GM10847 (cell line): ENCODE measurements around the gene COPS6.

Experiments used
- POLR2A ChIP-seq: IDR thresholded peaks from 2 replicates; pipeline ENCODE4 v1.6.1; 2011; ENCODE audit not compliant: insufficient read length; ENCODE audit errors: extremely low read depth

The COPS6 gene

DNA sequence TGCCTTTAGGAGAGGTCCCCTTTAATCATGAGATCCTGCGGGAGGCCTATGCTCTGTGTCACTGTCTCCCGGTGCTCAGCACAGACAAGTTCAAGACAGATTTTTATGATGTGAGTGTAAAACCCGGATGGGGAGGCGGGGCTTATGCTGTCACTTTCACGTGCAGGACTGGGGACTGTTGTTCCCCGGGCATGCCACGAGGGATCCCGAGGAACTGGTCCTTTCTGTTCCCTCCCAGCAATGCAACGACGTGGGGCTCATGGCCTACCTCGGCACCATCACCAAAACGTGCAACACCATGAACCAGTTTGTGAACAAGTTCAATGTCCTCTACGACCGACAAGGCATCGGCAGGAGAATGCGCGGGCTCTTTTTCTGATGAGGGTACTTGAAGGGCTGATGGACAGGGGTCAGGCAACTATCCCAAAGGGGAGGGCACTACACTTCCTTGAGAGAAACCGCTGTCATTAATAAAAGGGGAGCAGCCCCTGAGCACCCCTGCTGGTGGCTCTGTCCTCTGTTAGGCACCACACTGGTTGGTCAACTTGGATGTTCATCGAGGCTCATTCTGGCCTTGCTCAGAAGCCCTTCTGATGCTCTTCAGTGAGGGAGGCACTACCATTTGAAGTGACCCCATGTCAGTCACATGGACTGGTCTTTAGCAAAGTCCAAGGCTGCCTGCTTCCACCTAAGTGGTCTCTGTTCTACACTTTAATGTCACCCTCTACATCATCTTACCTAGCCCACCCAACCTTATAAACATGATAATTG is 2.8 kb downstream of the COPS6 start:
- TF ChIP-seq POLR2A, result no peak

DNA sequence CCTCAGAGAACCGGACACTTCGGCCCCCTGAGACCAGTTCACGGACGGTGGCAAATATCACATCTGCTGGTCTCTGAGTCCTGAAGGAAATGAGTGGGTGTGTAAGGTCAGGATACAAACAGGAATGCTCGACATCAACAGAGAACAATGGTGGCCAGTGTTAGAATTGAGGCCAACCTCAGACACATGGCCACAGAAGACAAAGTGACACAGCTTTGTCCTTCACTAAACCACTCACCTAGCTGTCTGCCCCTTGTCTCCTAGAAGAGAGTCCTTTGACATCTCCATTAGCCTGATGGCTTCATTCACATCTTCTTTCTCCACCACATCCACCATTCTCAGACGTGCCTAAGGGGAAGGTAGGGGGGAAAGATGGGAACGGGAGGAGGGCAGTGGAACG is 4.3 kb downstream of the COPS6 start:
- no peak for TF ChIP-seq POLR2A

DNA sequence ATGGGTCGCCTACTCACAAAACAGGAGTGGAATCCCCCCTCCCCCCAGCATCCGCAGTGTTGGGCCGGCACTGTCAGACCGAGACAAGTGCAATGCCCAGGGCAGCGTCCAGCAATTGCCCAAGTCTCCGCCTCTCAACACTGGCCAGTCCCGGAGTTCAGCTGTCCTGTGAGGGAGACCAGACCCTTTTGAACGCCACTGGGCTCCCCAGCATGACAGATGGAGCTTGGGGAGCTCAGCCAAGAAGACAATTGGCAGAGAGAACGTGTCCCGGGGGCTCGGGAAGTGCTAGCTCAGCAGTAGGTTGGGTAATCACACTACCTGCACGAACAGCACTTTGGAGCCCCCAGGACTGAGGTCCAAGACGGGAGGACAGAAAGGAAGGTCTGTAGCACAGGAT is 4.7 kb downstream of the COPS6 start:
- TF ChIP-seq POLR2A, result no peak

DNA sequence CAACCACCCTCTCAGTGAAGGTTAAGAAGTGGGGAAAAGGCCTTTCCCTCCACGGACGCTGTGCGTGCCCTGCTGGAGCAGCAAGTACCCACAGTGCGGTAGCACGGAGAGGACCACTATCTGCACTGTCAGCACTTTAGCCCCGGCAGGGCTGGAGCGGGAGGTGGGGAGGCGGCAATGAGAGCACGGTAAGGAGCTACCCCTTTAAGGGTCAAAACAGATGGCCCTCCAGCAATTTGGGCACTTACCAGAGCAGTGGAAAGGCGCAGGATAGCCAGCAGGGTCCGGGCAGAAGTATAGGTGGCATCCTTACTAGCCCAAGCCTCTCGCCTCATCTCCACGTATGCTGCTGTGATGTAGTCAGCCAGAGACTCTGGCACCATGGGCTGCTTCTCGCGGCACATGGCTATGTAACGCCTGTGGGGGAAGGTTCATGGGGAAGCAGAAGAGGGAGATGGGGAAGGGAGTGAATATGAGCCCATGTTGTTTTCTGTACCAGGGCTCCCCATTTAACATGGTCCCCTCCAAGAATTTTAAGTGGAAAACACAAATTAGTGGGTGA is 5.2 kb downstream of the COPS6 start:
- no peak for TF ChIP-seq POLR2A

DNA sequence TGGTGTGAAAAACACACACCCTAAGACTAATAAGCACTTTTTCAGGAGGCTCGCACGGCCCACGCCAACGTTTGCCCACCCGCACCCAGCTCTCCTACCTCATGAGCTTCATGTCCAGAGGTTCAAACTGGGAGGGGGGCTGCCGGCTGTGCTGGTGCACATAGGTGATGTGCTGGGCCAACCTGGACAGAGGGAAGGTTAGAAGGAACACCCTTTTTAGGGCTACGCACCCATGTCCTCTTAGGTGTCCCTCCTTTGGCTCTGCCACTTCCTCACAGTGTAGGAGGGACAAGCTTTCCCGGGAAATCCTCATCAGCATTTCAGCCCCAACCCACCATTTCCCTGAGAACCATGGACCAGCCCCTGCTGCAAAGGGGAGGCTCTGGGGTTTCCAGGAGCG is 6.5 kb downstream of the COPS6 start:
- no peak for TF ChIP-seq POLR2A

DNA sequence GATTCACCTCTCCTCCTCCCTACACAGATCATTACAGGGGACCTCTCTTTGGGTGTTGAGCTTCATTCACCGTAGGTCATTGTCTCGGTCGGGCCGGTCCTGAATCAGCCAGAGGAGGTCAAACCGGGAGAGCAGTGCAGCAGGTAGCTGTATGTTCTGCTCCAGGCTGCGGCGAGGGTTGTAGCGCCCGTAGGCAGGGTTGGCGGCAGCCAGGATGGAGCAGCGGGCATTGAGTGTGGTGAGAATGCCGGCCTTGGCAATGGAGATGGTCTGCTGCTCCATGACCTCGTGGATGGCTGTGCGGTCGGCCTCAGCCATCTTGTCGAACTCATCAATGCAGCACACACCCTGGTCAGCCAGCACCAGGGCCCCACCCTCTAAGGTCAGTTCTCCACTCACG is 6.9 kb downstream of the COPS6 start:
- TF ChIP-seq POLR2A, result no peak

DNA sequence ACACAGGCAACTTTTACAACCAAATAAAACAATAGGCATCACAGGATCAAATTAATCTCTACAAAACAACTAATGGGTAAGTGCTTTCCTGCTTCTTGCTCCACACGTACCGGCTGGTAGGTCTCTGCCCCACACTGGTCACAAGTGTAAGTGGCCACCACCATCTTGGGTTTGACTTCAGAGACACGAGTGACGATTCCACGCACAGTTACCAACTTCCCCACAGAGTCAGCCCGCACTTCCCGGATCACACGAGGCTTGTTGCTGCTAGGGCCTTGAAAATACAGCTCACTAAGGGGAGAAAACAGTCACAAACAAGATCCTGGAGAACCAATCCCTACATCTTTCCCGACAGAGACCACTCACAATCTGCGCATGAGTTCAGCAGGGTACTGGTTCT is 10.1 kb downstream of the COPS6 start:
- TF ChIP-seq POLR2A, result no peak

DNA sequence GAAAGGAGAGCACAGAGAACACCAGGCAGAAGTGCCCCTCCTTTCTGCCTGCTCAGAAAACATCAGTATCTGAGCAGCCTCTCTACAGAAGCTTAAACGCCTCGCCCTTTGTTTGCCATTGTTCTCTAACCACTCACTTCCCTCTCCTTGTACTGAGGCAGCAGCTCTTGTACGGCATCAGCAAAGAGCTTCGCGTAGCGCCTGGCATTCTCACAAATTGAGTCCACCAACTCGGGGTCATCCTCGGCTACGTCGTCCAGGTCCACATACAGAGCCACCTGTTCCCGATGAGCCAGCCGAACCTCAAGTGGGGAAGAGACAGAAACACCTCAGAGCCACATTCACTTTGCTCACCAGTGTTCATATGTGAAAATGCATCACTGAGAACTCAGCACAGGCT is 10.7 kb downstream of the COPS6 start:
- no peak for TF ChIP-seq POLR2A

DNA sequence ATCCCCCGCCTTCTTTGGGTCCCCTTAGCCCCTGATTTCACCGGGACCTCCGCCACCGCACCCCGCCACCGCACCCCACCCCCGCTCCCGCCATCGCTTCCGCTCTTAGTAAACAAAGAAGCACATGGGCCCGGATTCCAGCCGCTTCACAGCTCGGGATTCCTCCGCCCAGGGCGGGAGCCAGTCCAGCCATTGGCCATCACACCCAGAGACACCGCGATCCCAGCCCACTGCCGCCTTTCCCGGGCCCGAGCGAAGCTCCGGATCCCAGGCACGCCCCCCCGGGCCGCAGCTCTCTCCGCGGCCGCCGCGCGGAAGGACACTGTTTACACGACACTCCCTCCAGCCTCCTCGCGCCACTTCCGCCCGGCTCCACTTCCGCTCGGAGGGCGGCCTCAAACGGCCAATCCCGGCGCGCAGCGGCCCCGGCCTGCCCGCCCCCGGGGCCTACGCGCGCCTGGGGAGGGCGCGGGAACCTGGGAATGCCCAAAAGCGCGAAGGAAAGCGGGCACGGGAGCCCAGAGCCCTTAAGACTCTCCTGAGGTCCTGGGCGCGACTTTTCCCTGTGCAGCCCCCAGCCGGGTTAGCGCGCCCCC is 11.7 kb downstream of the COPS6 start:
- TF ChIP-seq POLR2A, result no peak

DNA sequence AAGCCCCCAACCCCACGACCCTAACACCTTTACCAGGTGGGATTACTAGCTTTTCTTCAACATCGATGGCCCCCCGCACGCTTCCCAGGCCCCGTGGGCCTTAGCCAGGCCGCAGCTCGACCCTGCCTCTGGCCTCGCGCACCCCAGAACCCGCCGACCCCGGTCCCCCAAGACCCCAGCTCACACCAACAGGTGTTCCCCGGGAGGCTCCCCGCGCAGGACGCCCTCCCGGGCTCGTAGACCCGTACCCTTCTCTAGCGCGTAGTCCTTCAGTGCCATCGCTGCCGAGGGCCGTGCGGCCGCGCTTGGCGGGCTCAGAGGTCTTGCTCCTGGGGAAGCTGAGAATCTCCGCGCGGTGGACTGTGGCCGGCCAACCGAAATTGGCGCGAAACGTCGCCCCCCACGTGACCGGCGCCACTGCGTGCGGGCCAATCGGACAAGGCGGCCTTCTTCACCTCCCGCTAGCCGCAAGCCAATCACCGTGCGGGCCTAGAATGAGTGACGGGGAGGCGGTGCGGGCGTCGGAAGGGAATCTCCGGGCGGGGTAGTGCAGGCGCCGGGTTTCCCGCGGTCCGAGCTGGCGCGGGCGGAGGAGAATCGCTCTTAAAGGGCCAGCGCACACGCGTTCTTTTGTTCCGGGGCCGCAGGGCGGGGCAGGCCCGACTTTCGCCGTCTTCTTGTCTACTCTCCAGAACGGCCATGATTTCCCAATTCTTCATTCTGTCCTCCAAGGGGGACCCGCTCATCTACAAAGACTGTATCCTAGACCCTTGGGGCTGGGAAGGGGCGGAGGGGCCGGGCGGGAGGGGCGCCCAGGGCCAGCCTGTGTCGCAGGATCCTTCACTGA is 12.5 kb downstream of the COPS6 start, which contains the start of the genes AP4M1 and MCM7:
Gene AP4M1, plus strand, starts transcription at position 628 of the 847 bp plus-strand sequence. Its CDS starts 72 bp downstream, at position 700.
Gene MCM7, minus strand, starts transcription at position 382 of the 847 bp plus-strand sequence. Its CDS starts 103 bp downstream, at position 279.
- peak; percentile 53 for TF ChIP-seq POLR2A

DNA sequence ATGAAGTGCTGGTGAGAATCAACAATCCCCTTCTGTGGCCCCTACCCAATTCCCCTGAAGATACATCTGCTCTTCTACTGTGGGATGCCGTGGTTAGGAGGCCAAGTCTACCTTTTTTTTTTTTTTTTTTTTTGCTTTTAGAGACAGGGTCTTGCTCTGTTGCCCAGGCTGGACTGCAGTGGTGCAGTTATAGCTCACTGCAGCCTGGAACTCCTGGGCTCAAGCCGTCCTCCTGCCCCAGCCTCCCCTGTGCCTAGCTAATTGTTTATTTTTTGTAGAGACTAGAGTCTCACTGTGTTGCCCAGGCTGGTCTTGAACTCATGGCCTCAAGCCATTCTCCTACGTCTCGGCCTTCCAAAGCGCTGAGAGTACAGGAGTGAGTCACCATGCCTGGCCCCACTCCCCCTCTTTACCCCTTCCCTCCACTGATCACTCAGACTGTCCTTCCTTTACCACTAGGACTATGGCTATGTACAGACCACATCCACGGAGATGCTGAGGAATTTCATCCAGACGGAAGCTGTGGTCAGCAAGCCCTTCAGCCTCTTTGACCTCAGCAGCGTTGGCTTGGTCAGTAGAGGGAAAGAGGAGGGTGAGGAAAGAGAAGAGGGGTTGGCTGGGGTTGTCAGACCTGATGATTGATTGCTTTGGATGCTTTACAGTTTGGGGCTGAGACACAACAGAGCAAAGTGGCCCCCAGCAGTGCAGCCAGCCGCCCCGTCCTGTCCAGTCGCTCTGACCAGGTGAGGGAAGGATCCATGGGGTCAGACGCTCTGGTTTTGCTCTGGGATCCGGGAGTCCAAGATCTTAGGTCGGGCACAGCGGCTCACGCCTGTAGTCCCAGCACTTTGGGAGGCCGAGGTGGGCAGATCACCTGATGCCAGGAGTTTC is 14.4 kb downstream of the COPS6 start:
- TF ChIP-seq POLR2A, result no peak

DNA sequence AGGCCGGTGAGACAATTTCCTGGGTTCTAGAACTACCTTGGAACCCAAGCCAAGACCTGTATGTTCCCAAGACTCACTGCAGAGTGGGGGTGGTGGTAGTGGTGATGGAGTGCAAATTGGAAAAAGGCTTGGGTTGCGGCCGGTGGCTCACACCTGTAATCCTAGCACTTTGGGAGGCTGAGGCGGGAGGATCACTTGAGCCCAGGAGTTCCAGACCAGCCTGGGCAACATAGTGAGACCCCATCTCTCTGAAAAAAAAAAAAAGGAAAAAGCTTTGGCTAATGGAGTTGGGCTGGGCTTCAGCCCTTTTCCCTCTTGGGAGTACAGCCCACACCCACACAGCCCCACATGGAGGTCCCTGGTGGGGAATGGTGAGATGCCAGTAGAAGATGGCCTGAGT is 16.8 kb downstream of the COPS6 start:
- TF ChIP-seq POLR2A, result no peak

DNA sequence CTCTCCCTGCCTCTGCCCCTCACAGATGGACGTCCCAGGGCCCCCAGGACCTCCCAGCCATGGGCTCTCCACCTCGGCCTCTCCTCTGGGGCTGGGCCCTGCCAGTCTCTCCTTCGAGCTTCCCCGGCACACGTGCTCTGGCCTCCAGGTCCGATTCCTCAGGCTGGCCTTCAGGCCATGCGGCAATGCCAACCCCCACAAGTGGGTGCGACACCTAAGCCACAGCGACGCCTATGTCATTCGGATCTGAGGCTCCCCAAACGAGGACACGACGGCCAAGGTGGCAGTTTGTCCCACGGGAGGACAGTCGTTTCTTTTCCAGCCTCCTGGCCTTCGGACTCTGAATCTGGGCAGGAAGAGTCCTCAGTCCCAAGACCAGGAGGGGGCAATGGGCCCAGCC is 17.9 kb downstream of the COPS6 start:
- TF ChIP-seq POLR2A, result no peak

DNA sequence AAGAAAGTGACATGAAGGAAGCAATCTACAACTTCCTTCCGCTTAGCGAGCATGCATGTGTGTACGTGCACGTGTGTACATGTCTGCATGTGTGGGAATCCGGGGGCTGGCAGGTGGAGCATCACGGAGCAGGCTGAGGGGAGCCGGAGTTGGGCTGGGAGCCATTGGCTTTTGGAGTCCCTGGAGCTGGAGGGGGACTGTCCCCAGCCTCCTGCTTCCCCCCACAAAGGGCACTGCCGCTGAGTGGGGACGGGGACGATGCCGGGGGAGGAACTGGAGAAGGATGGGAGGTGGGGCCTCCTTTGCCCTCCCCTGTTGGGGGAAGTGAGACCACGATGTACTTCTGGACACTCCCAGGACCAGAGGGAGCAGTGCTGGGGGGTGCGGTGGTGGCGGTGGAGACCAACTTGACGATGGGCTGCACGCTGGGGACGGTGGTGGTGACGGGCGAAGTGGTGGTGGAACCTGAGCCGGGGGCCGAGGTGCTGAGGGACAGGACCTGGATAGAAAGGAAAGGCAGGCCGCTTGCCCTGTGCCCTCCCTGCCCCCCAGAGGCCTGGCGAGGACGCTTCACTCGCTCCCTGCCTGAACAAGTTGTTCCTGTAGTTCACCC is 18.5 kb downstream of the COPS6 start:
- TF ChIP-seq POLR2A, result no peak
